Lung (tissue), 12 donors: Measurements from ENCODE around the gene OGA. TPM values are rescaled to one million over a fixed set of nuclear protein-coding genes. Genes with fewer than 3 reads are reported as not detected.
A peak's percentile ranks its signal among the peaks of the same experiment; 100 is the strongest.

Experiments
- ATAC-seq: fragments of 200-7000 bp; cut with Tn5 transposase; one replicate; pipeline ENCODE4 v1.9.1; 2020; ENCODE audit warnings: moderate number of reproducible peaks; ENCODE audit not compliant: insufficient read depth, low FRiP score
- DNase-seq, 3 donors: peaks; one replicate each; pipeline ENCODE4 v3.0.0-alpha.2; 2013 to 2017
- H3K27ac ChIP-seq, 2 donors: one replicate each; pipeline ENCODE4 v1.5.1; 2013; ENCODE audit warnings: mild to moderate bottlenecking in 2 of 2, moderate library complexity in 2 of 2, control low read depth in 1 of 2, inconsistent platforms in 1 of 2, low read depth in 1 of 2, low read length in 1 of 2
- H3K27me3 ChIP-seq, 3 donors: one replicate each; pipeline ENCODE4 v1.5.1; 2013; ENCODE audit warnings: low read length in 2 of 3; ENCODE audit not compliant: control insufficient read depth in 3 of 3, insufficient read depth in 3 of 3
- H3K36me3 ChIP-seq, 4 donors: one replicate each; pipeline ENCODE4 v1.5.1; 2013; ENCODE audit warnings: low read length in 4 of 4, mild to moderate bottlenecking in 1 of 4, moderate library complexity in 1 of 4; ENCODE audit not compliant: control insufficient read depth in 4 of 4, insufficient read depth in 4 of 4
- H3K4me1 ChIP-seq, 5 donors: one replicate each; pipeline ENCODE4 v1.5.1; 2013; ENCODE audit warnings: low read length in 5 of 5, mild to moderate bottlenecking in 2 of 5, moderate library complexity in 1 of 5; ENCODE audit not compliant: control insufficient read depth in 5 of 5, insufficient read depth in 5 of 5
- H3K4me3 ChIP-seq: one replicate; pipeline ENCODE4 v1.5.1; 2013; ENCODE audit warnings: mild to moderate bottlenecking, control low read depth, moderate library complexity
- H3K9ac ChIP-seq, 2 donors: one replicate each; pipeline ENCODE4 v1.5.1; 2013; ENCODE audit warnings: low read length in 2 of 2, control low read depth in 1 of 2; ENCODE audit not compliant: insufficient read depth in 1 of 2
- H3K9me3 ChIP-seq, 4 donors: one replicate each; pipeline ENCODE4 v1.5.1; 2013; ENCODE audit warnings: low read length in 3 of 4, mild to moderate bottlenecking in 1 of 4, moderate library complexity in 1 of 4; ENCODE audit not compliant: control insufficient read depth in 4 of 4, insufficient read depth in 3 of 4
- WGBS, 2 donors: extraction: QIAGEN DNeasy Blood & Tissue Kit; methylation state at CpG; one replicate each; pipeline ENCODE4 v1.1.7; 2013; 5-methylcytosine and 5-hydroxymethylcytosine counted together
- polyA plus RNA-seq, 2 donors: library from polyadenylated mRNA; stranded (reverse); fragments of 200-250 nt; gene quantifications; one replicate each; pipeline ENCODE4 v1.2.1, GENCODE V29; 2013
- total RNA-seq, 2 donors: library from RNA; depleted of rRNA in 1 of 2; stranded (reverse); fragments of >200 nt in 1 of 2; gene quantifications; one replicate each; pipeline ENCODE4 v1.2.1, GENCODE V29; 2014 to 2021
- TF ChIP-seq, protein P1 (sequence below): IDR thresholded peaks from 2 replicates; pipeline ENCODE4 v1.5.1; 2012; ENCODE audit warnings: mild to moderate bottlenecking; ENCODE audit errors: control extremely low read depth, extremely low read depth
- donor health status: control.
- donor health status: control.
- donor health status: Bipolar disorder and iron deficiency.
- donor health status: healthy.
- donor health status: DM: yes; HTN: yes; CAD: no.

OGA gene
- total and polyA plus RNA-seq, 4 donors: 45.7 to 362 (median 69.7) TPM

DNA sequence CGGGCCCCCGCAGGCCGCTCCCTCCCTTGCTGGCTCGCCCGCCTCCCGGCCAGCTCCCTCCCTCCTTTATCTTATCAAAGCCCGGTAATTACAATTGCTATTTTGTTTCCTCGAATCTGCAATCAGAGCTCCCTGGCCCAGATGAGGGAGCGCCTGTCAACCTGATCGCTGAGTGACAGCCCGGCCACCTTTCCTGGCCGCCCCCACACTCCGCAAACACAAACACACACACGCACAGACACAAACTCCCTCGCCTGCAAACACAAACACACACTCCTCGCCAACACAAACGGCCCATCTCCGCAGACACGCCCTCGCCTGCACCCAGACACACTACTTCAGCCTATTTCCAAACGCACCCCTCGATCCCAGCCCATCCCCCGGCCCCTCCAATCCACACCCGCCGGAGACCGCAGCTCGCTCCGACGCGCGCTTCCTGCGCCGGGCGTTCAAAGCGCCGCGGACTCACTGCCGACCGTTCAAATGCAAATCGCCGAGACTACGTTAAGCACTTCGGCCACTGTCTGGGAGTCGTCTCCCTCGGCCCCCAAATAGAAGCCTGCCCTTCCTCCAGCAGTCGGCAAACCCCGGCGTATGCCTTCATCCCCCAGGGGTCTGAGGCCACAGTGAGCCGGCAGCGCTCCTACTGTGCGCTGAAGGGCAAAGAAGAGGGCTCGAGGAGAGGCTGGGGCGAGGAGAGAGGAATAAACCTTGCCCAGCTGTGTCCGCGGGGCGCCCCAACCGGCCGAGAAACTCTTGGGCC, 39.3 kb downstream of the OGA start:
- TF ChIP-seq, protein P1, sequence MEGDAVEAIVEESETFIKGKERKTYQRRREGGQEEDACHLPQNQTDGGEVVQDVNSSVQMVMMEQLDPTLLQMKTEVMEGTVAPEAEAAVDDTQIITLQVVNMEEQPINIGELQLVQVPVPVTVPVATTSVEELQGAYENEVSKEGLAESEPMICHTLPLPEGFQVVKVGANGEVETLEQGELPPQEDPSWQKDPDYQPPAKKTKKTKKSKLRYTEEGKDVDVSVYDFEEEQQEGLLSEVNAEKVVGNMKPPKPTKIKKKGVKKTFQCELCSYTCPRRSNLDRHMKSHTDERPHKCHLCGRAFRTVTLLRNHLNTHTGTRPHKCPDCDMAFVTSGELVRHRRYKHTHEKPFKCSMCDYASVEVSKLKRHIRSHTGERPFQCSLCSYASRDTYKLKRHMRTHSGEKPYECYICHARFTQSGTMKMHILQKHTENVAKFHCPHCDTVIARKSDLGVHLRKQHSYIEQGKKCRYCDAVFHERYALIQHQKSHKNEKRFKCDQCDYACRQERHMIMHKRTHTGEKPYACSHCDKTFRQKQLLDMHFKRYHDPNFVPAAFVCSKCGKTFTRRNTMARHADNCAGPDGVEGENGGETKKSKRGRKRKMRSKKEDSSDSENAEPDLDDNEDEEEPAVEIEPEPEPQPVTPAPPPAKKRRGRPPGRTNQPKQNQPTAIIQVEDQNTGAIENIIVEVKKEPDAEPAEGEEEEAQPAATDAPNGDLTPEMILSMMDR: no peak
- DNase-seq (peak; percentile 61 to 63 (median 62)), ATAC-seq (no peak)
- Histone ChIP-seq H3K36me3 (peaks cover 0 to under 1% (median 0%) of the 10 kb centered on the region in 4 donors), H3K27ac (no peak overlapping the region), H3K4me1 (peaks cover 3 to 33% (median 18%) of the 10 kb centered on the region in 5 donors), H3K9ac (no peak overlapping the region), H3K27me3 (peaks cover 0 to 56% (median 43%) of the 10 kb centered on the region in 3 donors), H3K4me3 (no peak overlapping the region), H3K9me3 (peaks cover 0 to 2% (median 0%) of the 10 kb centered on the region in 4 donors)
- 3 to 6% methylated on average over 56 to 58 of the region's 58 CpGs for WGBS, 2 donors

- no peaks in the 10 kb centered on the region for H3K36me3 ChIP-seq
- peaks cover 0 to 63% (median 50%) of the 10 kb centered on the region in 3 donors for H3K27me3 ChIP-seq
- no peak overlapping the region for H3K27ac ChIP-seq
- WGBS, 2 donors: 56 to 58% methylated on average over 12 of the region's 12 CpGs
- H3K4me1 ChIP-seq: peaks cover 0 to 29% (median 18%) of the 10 kb centered on the region in 5 donors
- ATAC-seq: no peak
- H3K9me3 ChIP-seq: peaks cover 0 to 2% (median 0%) of the 10 kb centered on the region in 4 donors
- H3K4me3 ChIP-seq: no peak overlapping the region
- DNase-seq: no peak
- H3K9ac ChIP-seq: no peak overlapping the region
- TF ChIP-seq, protein P1: no peak
Observed at GRCh38 chr10:101778151-101778780, 40.0 kb downstream of the OGA start.

DNA sequence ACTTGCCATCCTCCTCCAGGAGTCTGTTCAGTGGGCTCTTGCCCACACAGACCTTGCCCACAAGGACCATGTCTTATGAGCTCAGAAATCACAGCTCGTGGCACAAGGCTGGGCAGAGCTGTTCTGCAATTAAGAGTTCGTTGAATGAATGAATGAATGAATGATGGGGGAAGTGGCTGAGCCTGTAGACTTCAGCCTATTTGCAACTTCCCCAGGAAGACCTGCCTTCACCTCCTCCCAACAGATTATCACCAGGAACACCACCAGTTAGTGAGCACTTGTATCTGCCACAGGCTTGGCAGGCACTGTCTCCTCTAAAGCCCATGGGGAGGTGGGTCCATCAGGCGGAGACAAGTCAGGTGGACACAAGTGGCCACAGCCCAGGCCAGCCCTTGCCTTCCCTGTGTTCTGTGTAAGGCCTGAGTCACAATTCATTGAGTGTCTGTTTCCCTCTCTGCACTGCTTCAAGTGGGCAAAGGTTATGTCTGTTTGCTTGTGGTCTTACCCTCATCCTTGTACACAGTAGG, 40.6 kb downstream of the OGA start:
- no peak for DNase-seq
- TF ChIP-seq, protein P1: no peak
- H3K9me3 ChIP-seq: peaks cover 0 to 3% (median 0%) of the 10 kb centered on the region in 4 donors
- H3K36me3 ChIP-seq: no peaks in the 10 kb centered on the region
- peaks cover 0 to 69% (median 55%) of the 10 kb centered on the region in 3 donors for H3K27me3 ChIP-seq
- H3K4me3 ChIP-seq: no peak overlapping the region
- ATAC-seq: no peak
- no peak overlapping the region for H3K9ac ChIP-seq
- H3K4me1 ChIP-seq: peaks cover 0 to 26% (median 18%) of the 10 kb centered on the region in 5 donors
- no peak overlapping the region for H3K27ac ChIP-seq
- WGBS, 2 donors: 90 to 91% methylated on average over 3 of the region's 3 CpGs
